Liver (tissue), 9 donors: ENCODE measurements around the gene PNPLA2. TPM values are rescaled to one million over a fixed set of nuclear protein-coding genes. Genes with fewer than 3 reads are reported as not detected.

Experiments used
- DNase-seq: peaks from one replicate; pipeline ENCODE4 v3.0.0-alpha.2; 2017; ENCODE audit warnings: low spot score
- H3K27ac ChIP-seq, 2 donors: one replicate each; pipeline ENCODE4 v1.7.0; 2013; ENCODE audit warnings: inconsistent platforms in 2 of 2, low read length in 2 of 2, control low read depth in 1 of 2, low read depth in 1 of 2, mild to moderate bottlenecking in 1 of 2
- H3K27me3 ChIP-seq, 4 donors: one replicate each; pipeline versions ENCODE4 v1.6.1 to v1.7.0; 2013; ENCODE audit warnings: low read length in 3 of 4, inconsistent platforms in 1 of 4, mild to moderate bottlenecking in 1 of 4, moderate library complexity in 1 of 4; ENCODE audit not compliant: control insufficient read depth in 4 of 4, insufficient read depth in 4 of 4
- H3K36me3 ChIP-seq, 4 donors: one replicate each; pipeline versions ENCODE4 v1.6.1 to v1.7.0; 2013; ENCODE audit warnings: low read length in 3 of 4, mild to moderate bottlenecking in 3 of 4, low read depth in 1 of 4, moderate library complexity in 1 of 4; ENCODE audit not compliant: control insufficient read depth in 4 of 4, insufficient read depth in 3 of 4
- H3K4me1 ChIP-seq, 4 donors: one replicate each; pipeline versions ENCODE4 v1.6.1 to v1.7.0; 2013; ENCODE audit warnings: low read length in 3 of 4, mild to moderate bottlenecking in 3 of 4, moderate library complexity in 1 of 4; ENCODE audit not compliant: control insufficient read depth in 4 of 4, insufficient read depth in 4 of 4
- H3K4me3 ChIP-seq, 3 donors: one replicate each; pipeline versions ENCODE4 v1.6.1 to v1.7.0; 2013; ENCODE audit warnings: low read length in 3 of 3, control low read depth in 1 of 3, low read depth in 1 of 3, mild to moderate bottlenecking in 1 of 3
- H3K9ac ChIP-seq, 2 donors: one replicate each; pipeline ENCODE4 v1.7.0; 2013; ENCODE audit warnings: low read length in 2 of 2, mild to moderate bottlenecking in 2 of 2, moderate library complexity in 2 of 2, control low read depth in 1 of 2, low read depth in 1 of 2
- H3K9me3 ChIP-seq, 4 donors: one replicate each; pipeline versions ENCODE4 v1.6.1 to v1.7.0; 2013; ENCODE audit warnings: low read length in 3 of 4; ENCODE audit not compliant: control insufficient read depth in 4 of 4
- CTCF ChIP-seq: fragments of 150-350 bp; IDR thresholded peaks from 2 replicates; pipeline ENCODE4 v1.5.1; 2017; ENCODE audit warnings: improper control_type of control experiment, low read depth, low read length; ENCODE audit not compliant: missing input control
- EGR1 ChIP-seq, 2 donors: IDR thresholded peaks; 2 replicates each; pipeline ENCODE4 v1.6.1; 2016 to 2018; ENCODE audit warnings: antibody characterized with exemption in 2 of 2, low read depth in 2 of 2
- FOXA2 ChIP-seq: IDR thresholded peaks from 2 replicates; pipeline ENCODE4 v1.6.1; 2016; ENCODE audit warnings: antibody characterized with exemption
- GABPA ChIP-seq, 2 donors: IDR thresholded peaks in 1 of 2; conservative IDR thresholded peaks in 1 of 2; 2 replicates each; pipeline ENCODE4 v1.6.1; 2016; ENCODE audit warnings: antibody characterized with exemption in 2 of 2, mild to moderate bottlenecking in 1 of 2, moderate library complexity in 1 of 2
- HNF4G ChIP-seq: IDR thresholded peaks from 2 replicates; pipeline ENCODE4 v1.6.1; 2016; ENCODE audit warnings: antibody characterized with exemption
- RAD21 ChIP-seq, 2 donors: IDR thresholded peaks; 2 replicates each; pipeline ENCODE4 v1.6.1; 2016; ENCODE audit warnings: antibody characterized with exemption in 2 of 2, mild to moderate bottlenecking in 2 of 2
- TAF1 ChIP-seq: conservative IDR thresholded peaks from 2 replicates; pipeline ENCODE4 v1.6.1; 2016; ENCODE audit warnings: antibody characterized with exemption, mild to moderate bottlenecking
- YY1 ChIP-seq: IDR thresholded peaks from 2 replicates; pipeline ENCODE4 v1.6.1; 2016; ENCODE audit warnings: antibody characterized with exemption, mild to moderate bottlenecking
- WGBS: extraction: QIAGEN DNeasy Blood & Tissue Kit; methylation state at CpG from one replicate; pipeline ENCODE4 v1.1.7; 2013; 5-methylcytosine and 5-hydroxymethylcytosine counted together
- polyA plus RNA-seq, 2 donors: library from polyadenylated mRNA; stranded (reverse) in 1 of 2; unstranded in 1 of 2; fragments of 200-250 nt in 1 of 2; fragments of >200 nt in 1 of 2; fragmentation: Nextera tagmentation in 1 of 2; extraction: Ambion mirVana in 1 of 2; gene quantifications; one replicate each; pipeline versions ENCODE4 v1.2.1 to v1.2.3, GENCODE V29; 2013 to 2015
- total RNA-seq, 2 donors: library from RNA; depleted of rRNA; stranded (reverse); fragments of >200 nt; gene quantifications; one replicate each; pipeline ENCODE4 v1.2.3, GENCODE V29; 2014
- TF ChIP-seq, protein P1 (sequence below): IDR thresholded peaks from 2 replicates; pipeline ENCODE4 v1.6.1; 2016; ENCODE audit warnings: antibody characterized with exemption
- TF ChIP-seq, protein P2 (sequence below): IDR thresholded peaks from 2 replicates; pipeline ENCODE4 v1.6.1; 2016; ENCODE audit warnings: antibody characterized with exemption
- donor health status: healthy.
- donor health status: healthy.
- donor health status: healthy.
- donor health status: healthy.
- donor health status: healthy.

The PNPLA2 gene
- total and polyA plus RNA-seq, 4 donors = 13.7 to 58.9 (median 27.2) TPM

GRCh38 chr11:813072-813455 lies 5.7 kb upstream of the PNPLA2 start (continued):
- TF ChIP-seq CTCF (no peak), EGR1 (IDR thresholded peaks at IDR 0.05; ENCODE audit: low read depth in 2 of 2) (no peak), YY1 (no peak), TAF1 (no peak), RAD21 (IDR thresholded peaks at IDR 0.05) (no peak)
- TF ChIP-seq, protein P1, sequence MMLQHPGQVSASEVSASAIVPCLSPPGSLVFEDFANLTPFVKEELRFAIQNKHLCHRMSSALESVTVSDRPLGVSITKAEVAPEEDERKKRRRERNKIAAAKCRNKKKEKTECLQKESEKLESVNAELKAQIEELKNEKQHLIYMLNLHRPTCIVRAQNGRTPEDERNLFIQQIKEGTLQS = no peak

DNA sequence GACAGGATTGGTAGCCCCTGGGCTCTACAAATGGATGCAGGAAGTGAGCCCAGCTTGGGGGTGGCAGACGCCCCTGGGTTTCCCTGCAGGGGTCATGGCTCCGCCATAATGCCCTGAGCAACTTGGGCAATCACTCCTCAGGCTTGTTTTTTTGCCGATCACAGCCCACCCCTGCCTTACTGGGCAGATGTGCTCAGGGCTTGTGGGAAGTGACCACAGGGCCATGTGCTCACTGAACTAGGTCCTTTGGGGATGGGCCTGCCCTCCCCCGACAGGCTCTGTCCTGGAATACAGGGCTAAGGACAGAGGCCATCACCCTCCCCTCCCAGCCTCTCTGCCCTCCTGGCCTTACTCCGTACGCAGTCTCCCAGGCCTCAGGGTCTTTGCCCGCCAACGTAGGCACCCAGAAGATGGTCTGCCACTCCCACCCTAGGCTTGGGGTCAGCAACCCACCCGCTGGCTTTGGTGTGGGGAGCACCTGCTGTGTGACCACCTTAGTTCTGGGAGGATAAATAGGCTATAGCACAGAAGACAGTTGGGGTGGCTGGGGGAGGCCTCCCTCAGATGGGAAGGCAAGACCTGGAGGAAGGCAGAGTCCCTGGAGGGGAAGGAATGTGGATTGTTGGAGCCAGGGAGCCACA lies 5.1 kb upstream of the PNPLA2 start:
- Histone ChIP-seq H3K9ac (no peak overlapping the region), H3K27ac (no peak overlapping the region), H3K9me3 (no peaks in the 10 kb centered on the region), H3K4me3 (no peak overlapping the region), H3K27me3 (no peaks in the 10 kb centered on the region), H3K36me3 (peaks cover 5 to 23% (median 19%) of the 10 kb centered on the region in 4 donors), H3K4me1 (peaks cover 0 to 26% (median 16%) of the 10 kb centered on the region in 4 donors)
- WGBS = 91% methylated on average over 9 of the region's 9 CpGs
- DNase-seq = no peak
- TF ChIP-seq, protein P2, sequence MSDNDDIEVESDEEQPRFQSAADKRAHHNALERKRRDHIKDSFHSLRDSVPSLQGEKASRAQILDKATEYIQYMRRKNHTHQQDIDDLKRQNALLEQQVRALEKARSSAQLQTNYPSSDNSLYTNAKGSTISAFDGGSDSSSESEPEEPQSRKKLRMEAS = no peak

DNA sequence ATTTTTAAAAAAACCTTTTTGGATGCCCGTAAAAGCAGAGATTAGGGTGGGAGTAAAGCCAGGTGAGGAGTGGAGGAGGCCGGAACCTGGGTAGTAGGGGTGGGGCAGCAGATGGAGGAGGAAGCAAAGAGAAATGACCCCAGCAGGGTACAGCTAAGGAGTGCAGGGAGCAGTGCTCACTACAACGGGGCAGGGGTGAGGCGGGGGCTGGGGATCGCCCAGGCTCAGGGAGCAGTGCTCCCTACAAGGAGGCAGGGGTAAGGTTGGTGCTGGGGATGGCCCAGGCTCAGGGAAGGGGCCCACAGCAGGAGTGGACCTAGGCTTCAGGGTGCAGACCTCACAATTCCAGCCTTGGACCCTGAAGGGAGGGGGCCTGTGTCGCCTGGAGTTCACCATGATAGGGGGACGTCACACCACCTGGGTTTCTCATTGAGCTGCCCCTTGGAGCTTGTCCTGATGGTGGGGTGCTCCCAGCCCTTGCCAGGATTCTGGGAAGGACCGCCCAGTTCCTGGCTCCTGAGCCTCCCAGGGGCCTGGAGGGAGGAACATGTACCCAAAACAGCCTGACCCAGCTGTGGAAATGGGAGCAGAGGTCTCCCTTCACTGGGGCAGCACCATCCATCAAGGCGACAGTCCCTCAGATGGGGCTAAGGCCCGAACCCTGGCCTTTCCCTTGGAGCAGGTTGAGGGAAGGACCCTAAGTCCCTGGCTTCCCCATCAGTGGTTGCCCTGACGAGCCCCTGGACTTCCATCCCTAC lies 2.9 kb upstream of the PNPLA2 start:
- WGBS = 91% methylated on average over 11 of the region's 11 CpGs
- DNase-seq = no peak
- TF ChIP-seq HNF4G = no peak
- no peak for TF ChIP-seq GABPA (IDR thresholded peaks at IDR 0.05 in 1 of 2, conservative IDR thresholded peaks at IDR 0.05 in 1 of 2)

DNA sequence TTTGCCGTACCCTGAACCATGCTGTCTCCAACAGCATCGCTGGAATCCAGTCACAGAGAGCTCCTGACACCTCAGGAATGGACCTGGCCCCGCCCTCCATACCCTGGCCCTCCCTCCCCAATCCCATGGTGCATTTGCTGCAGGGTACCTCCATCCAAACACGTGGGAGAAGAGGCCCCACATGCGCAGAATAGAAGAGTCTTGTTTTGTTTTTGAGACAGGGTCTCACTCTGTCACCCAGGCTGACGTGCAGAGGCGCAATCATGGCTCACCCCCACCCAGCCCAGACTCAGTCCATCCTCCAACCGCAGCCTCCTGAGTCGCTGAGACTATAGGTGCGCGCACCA lies 2.3 kb upstream of the PNPLA2 start:
- H3K27me3 ChIP-seq = no peaks in the 10 kb centered on the region
- TF ChIP-seq FOXA2 (no peak), GABPA (IDR thresholded peaks at IDR 0.05 in 1 of 2, conservative IDR thresholded peaks at IDR 0.05 in 1 of 2) (no peak)
- no peak overlapping the region for H3K9ac ChIP-seq
- H3K9me3 ChIP-seq = no peaks in the 10 kb centered on the region
- H3K4me3 ChIP-seq = no peak overlapping the region
- 84% methylated on average over 11 of the region's 11 CpGs for WGBS
- DNase-seq = no peak
- no peak overlapping the region for H3K27ac ChIP-seq
- peaks cover 4 to 27% (median 18%) of the 10 kb centered on the region in 4 donors for H3K4me1 ChIP-seq
- H3K36me3 ChIP-seq = peaks cover 3 to 23% (median 18%) of the 10 kb centered on the region in 4 donors

More for the DNA sequence above, 2.9 kb upstream of the PNPLA2 start:
- H3K36me3 ChIP-seq = peaks cover 5 to 23% (median 19%) of the 10 kb centered on the region in 4 donors
- H3K9me3 ChIP-seq = no peaks in the 10 kb centered on the region
- H3K27ac ChIP-seq = no peak overlapping the region
- no peak overlapping the region for H3K9ac ChIP-seq
- H3K27me3 ChIP-seq = no peaks in the 10 kb centered on the region
- no peak overlapping the region for H3K4me3 ChIP-seq
- peaks cover 4 to 27% (median 19%) of the 10 kb centered on the region in 4 donors for H3K4me1 ChIP-seq
